COLO668 (cell line): ENCODE results near the gene CNGA4.

Experiments used
- DNase-seq: peaks from one replicate; lab custom pipeline; 2025; ENCODE audit not compliant: unreplicated experiment; lab: John Stamatoyannopoulos, UW

The CNGA4 gene

DNA sequence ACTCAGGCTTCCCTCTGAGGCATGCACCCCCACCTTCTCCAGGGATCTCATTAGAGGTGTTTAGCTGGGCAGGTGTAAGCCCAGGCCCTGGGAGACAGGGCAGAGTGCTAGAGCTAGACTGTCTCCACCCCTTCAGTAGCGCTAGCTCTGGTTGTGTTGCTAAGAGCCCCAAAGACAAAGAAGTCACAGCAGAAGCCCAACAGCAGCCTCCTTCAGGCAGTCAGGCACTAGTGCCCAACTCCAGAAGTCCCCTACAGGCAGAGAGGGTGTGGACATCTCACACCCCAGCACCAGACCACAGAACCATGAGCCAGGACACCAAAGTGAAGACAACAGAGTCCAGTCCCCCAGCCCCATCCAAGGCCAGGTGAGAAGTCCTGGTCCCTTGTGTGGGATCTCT is at the start of gene CNGA4:
Gene CNGA4 (plus strand): TSS at position 188 of the 400 bp plus-strand sequence. CDS start 118 bp downstream, at position 306.
- peak; percentile 25 for DNase-seq

GRCh38 chr11:6191742-6192141 is 47.1 kb upstream of the CNGA4 start:
- DNase-seq: no peak

DNA sequence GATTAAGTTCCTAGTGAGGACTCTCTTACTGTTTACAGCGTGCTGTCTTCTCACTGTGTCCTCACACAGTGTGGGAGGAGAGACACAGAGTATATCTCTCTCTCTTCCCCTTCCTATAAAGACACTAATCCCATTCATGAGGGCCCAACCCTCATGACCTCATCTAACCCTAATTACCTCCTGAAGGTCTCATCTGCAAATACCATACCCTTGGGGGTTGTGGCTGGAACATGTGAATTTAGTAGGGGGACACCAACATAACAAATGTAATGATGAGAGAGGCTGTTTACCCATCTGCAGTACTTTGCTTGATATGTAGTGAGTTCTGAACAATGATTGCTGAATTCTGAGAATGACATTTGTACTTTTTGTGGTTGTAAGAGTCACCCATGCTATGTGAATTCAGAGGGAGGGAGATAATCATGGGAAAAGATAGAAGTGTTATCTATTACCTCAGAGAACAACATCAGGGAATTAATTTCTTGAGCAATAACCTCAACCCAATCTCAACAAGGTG is 44.8 kb upstream of the CNGA4 start:
- no peak for DNase-seq

DNA sequence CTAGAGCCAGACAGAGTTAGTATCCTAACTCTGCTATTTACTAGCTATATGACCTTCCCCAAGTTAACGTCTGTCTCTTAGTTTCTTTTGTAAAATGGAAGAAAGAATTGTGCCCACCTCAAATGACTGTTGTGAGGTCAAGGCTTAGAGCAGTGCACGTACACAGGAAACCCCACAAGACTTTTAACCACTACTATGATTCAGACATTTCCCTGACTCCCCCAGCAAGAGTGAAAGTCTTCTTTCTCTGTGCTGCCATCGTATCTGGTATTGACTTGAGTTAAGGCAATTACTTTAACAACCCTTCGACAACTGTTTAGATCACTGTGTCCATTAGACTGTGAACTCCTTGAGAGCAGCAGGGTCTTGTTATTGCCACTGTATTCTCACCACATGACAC is 42.5 kb upstream of the CNGA4 start:
- DNase-seq: no peak

GRCh38 chr11:6197466-6198200 is 41.3 kb upstream of the CNGA4 start:
- DNase-seq: no peak

DNA sequence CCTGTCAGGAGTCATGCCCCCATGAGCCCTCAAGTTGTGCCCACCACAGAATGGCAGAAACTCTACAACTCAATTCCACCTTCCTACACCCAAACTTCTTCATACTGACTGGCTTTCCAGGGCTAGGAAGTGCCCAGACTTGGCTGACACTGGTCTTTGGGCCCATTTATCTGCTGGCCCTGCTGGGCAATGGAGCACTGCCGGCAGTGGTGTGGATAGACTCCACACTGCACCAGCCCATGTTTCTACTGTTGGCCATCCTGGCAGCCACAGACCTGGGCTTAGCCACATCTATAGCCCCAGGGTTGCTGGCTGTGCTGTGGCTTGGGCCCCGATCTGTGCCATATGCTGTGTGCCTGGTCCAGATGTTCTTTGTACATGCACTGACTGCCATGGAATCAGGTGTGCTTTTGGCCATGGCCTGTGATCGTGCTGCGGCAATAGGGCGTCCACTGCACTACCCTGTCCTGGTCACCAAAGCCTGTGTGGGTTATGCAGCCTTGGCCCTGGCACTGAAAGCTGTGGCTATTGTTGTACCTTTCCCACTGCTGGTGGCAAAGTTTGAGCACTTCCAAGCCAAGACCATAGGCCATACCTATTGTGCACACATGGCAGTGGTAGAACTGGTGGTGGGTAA is 39.6 kb upstream of the CNGA4 start, which contains the start of gene OR52W1:
Gene OR52W1 (plus strand): TSS at position 51 of the 637 bp plus-strand sequence. CDS start 0 bp downstream, at position 51.
- DNase-seq: no peak

DNA sequence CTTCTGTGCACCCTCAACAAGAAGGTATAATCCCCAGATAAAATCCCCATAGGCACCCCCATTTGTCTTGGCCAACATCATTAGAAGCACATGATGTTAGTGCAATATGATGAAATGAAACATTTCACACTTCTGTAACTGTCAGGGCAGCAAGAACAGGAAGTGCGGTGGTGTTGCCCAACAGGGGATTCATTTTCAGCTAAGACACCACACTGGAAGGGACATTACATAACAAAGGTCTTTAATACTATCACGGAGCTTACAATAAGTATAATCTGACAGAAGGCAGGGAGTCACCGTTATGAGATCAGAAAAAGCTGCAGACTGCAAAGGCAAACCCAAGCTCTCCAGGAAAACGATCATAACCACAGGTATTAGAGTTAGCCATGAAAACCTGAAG is 37.9 kb upstream of the CNGA4 start:
- no peak for DNase-seq

DNA sequence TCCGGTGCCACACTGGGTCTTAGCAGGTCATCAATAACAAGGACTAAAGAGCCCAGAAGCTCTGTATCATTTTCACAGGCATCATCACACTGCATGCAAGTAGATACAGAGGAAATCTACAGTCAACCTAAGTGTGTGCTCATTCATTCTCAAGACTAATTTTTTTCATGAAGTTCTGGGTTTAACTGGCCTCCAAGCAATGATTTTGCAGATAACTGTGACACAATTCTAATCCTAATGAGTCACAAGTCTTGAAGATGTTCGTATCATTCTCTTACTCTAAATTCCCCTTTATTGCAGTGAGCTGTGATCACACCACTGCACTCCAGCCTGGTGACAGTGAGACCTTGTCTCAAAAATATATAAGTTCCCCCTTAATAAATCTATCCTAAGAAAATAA is 37.4 kb upstream of the CNGA4 start:
- no peak for DNase-seq

DNA sequence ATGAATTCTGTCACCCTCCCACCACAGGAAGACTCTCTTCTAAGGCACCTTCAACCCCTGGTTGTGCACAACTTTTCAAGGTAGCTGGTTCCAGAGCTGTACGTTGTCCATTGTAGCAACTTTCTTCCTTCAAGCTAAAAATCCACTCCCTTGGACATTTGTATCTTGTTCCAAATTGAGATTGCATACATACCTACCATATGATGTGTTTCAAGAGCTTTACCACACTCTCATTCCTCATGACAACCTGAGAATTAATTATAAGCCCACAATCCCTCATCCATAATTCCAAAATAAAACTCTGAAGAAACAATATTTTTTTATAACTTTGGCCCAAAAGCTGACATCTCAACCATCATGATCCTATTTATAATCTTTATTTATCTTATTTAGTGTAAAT is 36.8 kb upstream of the CNGA4 start:
- DNase-seq: no peak

GRCh38 chr11:6203327-6203726 is 35.6 kb upstream of the CNGA4 start:
- DNase-seq: no peak

DNA sequence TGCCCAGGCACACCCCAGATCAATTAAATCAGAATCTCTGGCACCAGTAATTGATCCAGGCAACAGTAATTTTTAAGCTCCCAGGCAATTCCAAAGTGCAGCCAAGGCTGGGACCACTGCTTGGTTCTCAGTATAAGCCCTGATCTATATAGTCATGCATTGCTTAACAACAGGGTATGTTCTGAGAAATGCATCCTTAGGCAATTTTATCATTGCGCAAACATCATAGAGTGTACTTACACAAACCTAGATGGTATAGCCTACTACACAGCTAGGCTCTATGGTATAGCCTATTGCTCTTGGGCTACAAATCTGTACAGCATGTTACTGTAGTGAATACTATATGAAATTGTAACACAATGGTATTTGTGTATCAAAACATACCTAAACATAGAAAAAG is 34.2 kb upstream of the CNGA4 start:
- DNase-seq: no peak

DNA sequence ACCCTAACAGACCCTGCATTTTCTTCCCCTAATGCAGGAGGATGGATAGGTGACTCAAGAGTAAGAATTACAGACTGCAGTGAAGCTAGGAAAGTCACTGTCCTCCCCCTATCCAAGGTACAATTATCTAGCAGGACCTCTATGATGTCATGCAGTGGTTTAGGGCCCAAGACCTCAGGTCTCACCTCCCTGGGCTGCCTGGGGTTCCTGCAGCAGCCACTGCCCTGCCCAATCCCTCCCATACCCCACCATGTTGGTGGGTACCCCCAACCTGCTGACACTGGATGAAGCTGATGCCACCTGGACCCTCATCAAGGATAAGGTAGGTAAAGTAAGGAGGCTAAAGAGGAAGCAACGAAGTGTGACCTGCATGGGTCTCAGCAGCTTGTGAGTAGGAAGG is 33.5 kb upstream of the CNGA4 start, which contains the start of gene C11orf42:
Gene C11orf42 (plus strand): TSS at position 192 of the 400 bp plus-strand sequence. CDS start 59 bp downstream, at position 251.
- DNase-seq: no peak

DNA sequence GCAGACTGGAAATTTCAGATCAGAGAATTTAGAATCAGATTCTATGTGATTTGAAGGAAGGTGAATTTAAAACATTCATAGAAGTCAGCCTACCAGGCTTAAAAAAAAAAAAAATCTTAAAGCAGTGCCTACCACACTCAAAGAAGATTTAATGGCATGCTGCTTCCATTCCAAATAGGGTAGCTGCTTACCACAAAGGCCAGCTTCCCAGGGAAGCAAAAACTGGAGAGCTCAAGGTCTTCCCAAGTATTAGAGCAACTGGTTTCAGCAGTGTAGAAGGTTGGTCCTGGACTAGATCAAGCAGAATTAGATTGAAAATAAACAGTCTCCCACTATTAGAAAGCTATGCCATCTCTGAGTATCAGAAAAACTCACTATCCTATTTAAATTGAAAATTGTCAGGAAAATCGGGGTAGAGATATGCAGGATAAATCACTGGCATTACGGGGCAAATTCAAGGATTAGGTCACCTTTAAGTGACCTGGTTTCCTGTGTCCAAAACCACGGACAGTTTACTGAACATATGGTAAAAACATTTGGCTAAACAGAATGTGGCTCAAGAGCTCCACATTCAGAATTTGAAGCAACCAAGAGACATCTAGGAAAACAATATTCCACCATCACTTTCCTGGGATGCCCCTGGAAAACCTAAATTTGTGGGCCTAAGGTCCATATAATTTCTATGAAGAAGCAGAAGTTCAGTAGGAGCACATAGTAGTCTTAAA is 32.3 kb upstream of the CNGA4 start:
- no peak for DNase-seq

- no peak for DNase-seq
Measured at GRCh38 chr11:6209801-6210200, 29.1 kb upstream of the CNGA4 start.

GRCh38 chr11:6210274-6210955 is 28.5 kb upstream of the CNGA4 start:
- DNase-seq: no peak

DNA sequence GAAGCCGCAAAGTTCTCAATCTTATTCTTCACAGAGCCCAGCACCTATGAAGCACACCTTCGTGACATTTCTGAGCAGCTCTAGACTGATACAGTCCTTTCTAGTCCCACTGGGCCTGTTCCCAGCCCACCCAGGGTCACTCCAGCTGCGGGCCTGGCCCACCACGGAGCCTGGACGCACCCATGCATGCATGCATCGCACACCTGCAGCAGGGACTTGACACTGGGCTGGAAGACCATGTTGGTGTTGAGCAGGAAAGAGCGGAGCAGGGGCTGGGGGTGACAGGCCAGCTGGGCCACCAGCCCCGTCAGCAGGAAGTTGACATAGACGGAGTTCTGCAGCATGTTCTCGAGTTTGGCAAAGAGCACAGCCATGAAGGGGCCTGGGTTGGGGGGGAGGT is 24.4 kb upstream of the CNGA4 start:
- DNase-seq: no peak

DNA sequence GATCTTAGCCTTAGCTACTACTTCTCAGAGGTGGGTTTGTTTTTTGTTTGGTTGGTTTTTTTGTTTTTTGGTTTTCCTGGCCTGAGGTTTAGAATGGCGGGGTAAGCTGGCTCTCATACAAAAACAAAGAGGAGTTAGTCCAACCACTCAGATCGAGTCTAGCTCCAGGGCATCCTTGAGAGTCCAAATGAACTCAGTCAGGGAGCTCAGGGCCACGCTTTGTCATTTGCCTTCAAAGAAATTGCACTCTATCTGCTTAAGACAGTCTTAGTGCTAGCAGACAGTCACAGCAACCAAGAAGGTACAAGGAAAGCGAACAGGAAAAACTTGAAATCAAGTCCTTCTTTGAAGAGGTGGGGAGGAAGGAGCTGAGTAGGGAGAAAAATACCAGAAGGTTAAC is 22.4 kb upstream of the CNGA4 start:
- no peak for DNase-seq

DNA sequence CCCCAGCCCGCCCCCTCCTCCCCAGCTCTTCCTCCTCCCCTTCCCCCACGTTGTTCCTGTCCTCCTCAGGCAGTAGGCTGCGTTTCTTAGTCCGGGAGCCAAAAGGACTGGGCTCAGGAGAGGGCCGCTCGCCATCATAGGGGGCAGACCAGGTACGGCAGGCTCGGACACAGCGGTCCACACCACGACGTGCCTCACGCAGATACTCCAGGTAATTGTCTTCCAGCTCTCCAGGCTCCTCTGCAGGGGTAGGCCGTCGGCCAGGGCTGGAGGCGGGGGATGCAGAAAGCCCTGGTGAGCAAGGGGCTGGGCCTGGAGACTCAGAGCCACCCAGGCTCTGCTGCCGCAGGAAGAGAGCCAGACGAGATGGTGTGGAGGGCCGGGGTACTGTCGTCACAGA is 21.2 kb upstream of the CNGA4 start:
- no peak for DNase-seq

GRCh38 chr11:6219359-6219758 is 19.5 kb upstream of the CNGA4 start:
- DNase-seq: no peak

- DNase-seq: no peak
Measured at GRCh38 chr11:6223854-6224253, 15.0 kb upstream of the CNGA4 start.

- no peak for DNase-seq
Measured at GRCh38 chr11:6224421-6224820, 14.5 kb upstream of the CNGA4 start.
